Measurements from ENCODE around the gene GPD1. TPM values are rescaled to one million over a fixed set of nuclear protein-coding genes. Genes with fewer than 3 reads are reported as not detected.
"Not testable (repeated sequence)": the region's sequence is repeated elsewhere in the genome, so short reads cannot be mapped to it uniquely, and the experiment has no call there.

Gene GPD1
- polyA plus RNA-seq, 12 donors: 13.8 to 82.5 (median 54.2) TPM; not detected in 1

GRCh38 chr12:50070314-50071060, 33.3 kb upstream of the GPD1 start:
- DNase-seq: peak; percentile 92

- no peak for DNase-seq
Measured at GRCh38 chr12:50072198-50072907, 31.5 kb upstream of the GPD1 start.

- no peak for DNase-seq
Measured at GRCh38 chr12:50073206-50073605, 30.6 kb upstream of the GPD1 start.

GRCh38 chr12:50073712-50074111, 30.1 kb upstream of the GPD1 start:
- no peak for DNase-seq

GRCh38 chr12:50074936-50075807, 28.6 kb upstream of the GPD1 start:
- DNase-seq: peak; percentile 82

- no peak for DNase-seq
Measured at GRCh38 chr12:50075808-50076170, 28.0 kb upstream of the GPD1 start.

GRCh38 chr12:50077099-50077498, 26.7 kb upstream of the GPD1 start:
- no peak for DNase-seq

GRCh38 chr12:50078281-50078680, 25.5 kb upstream of the GPD1 start:
- no peak for DNase-seq

- DNase-seq: no peak
Measured at GRCh38 chr12:50079771-50080170, 24.0 kb upstream of the GPD1 start.

- DNase-seq: no peak
Measured at GRCh38 chr12:50081096-50081808, 22.6 kb upstream of the GPD1 start.

- DNase-seq: no peak
Measured at GRCh38 chr12:50082644-50083043, 21.2 kb upstream of the GPD1 start.

- DNase-seq: no peak
Measured at GRCh38 chr12:50083301-50083700, 20.5 kb upstream of the GPD1 start.

- not testable (repeated sequence) for DNase-seq
Measured at GRCh38 chr12:50084409-50084774, 19.4 kb upstream of the GPD1 start.

GRCh38 chr12:50084775-50085614, 18.8 kb upstream of the GPD1 start, which contains the start of gene SMARCD1:
SMARCD1 (plus strand) TSS chr12:50085342; CDS start chr12:50085370, 28 bp downstream.
- peak; percentile 92 for DNase-seq

GRCh38 chr12:50085615-50086072, 18.2 kb upstream of the GPD1 start:
- DNase-seq: no peak

GRCh38 chr12:50086148-50086547, 17.7 kb upstream of the GPD1 start:
- no peak for DNase-seq

- no peak for DNase-seq
Measured at GRCh38 chr12:50087151-50087550, 16.7 kb upstream of the GPD1 start.

- no peak for DNase-seq
Measured at GRCh38 chr12:50087995-50088394, 15.8 kb upstream of the GPD1 start.

- DNase-seq: no peak
Measured at GRCh38 chr12:50088577-50089335, 15.1 kb upstream of the GPD1 start.

GRCh38 chr12:50089730-50090129, 14.1 kb upstream of the GPD1 start:
- DNase-seq: no peak

All from muscle of arm (tissue), 12 donors.